Cardiac fibroblast (primary cell): ENCODE data around the gene RNF222.

Experiments
- DNase-seq, 2 donors: peaks; one replicate each; pipeline versions ENCODE4 v3.0.0 to v3.0.0-alpha.2; 2010; ENCODE audit warnings: low read depth in 2 of 2
- H3K4me3 ChIP-seq, 2 donors: replicated peaks in 1 of 2; 1 replicate in 1 of 2; 2 replicates in 1 of 2; pipeline ENCODE4 v1.5.1; 2011; ENCODE audit warnings: low read depth in 2 of 2, low read length in 2 of 2, mild to moderate bottlenecking in 2 of 2, moderate library complexity in 1 of 2
- CTCF ChIP-seq: IDR thresholded peaks from one replicate; pipeline ENCODE4 v1.5.1; 2011; ENCODE audit warnings: low read depth, mild to moderate bottlenecking, low read length, inconsistent platforms

Gene RNF222

GRCh38 chr17:8392674-8393469, 4.8 kb downstream of the RNF222 start:
- no peak for TF ChIP-seq CTCF
- no peak for DNase-seq

GRCh38 chr17:8392274-8392673, 5.4 kb downstream of the RNF222 start:
- TF ChIP-seq CTCF = no peak
- no peak for DNase-seq
- no peak overlapping the region for H3K4me3 ChIP-seq

More at GRCh38 chr17:8392674-8393469, 4.8 kb downstream of the RNF222 start:
- no peak overlapping the region for H3K4me3 ChIP-seq

- no peak for TF ChIP-seq CTCF
- H3K4me3 ChIP-seq = no peak overlapping the region
- DNase-seq = peak; percentile 29 to 39
Observed at GRCh38 chr17:8391711-8392110, 5.9 kb downstream of the RNF222 start.

GRCh38 chr17:8387914-8388651, 9.5 kb downstream of the RNF222 start:
- no peak overlapping the region for H3K4me3 ChIP-seq
- no peak for DNase-seq

GRCh38 chr17:8386841-8387240, 10.8 kb downstream of the RNF222 start:
- no peak for DNase-seq
- no peak overlapping the region for H3K4me3 ChIP-seq
- TF ChIP-seq CTCF = no peak

More at GRCh38 chr17:8387914-8388651, 9.5 kb downstream of the RNF222 start:
- no peak for TF ChIP-seq CTCF

- TF ChIP-seq CTCF = no peak
- DNase-seq = peak; percentile 82 to 93
- H3K4me3 ChIP-seq = no peak overlapping the region
Observed at GRCh38 chr17:8384801-8385378, 12.7 kb downstream of the RNF222 start.
